Adipocyte (in vitro differentiated cells): ENCODE data around the gene ESRRA.
A peak's percentile ranks its signal among the peaks of the same experiment; 100 is the strongest.
"Not testable (repeated sequence)": the region's sequence is repeated elsewhere in the genome, so short reads cannot be mapped to it uniquely, and the experiment has no call there.

ENCODE experiments used
- DNase-seq: peaks from one replicate; pipeline ENCODE4 v3.0.0-alpha.2; 2015; ENCODE audit warnings: low read depth
- H3K27me3 ChIP-seq: replicated peaks from 2 replicates; pipeline ENCODE4 v1.7.0; 2013; ENCODE audit warnings: mild to moderate bottlenecking, low read length, moderate library complexity; ENCODE audit not compliant: control insufficient read depth, insufficient read depth
- H3K36me3 ChIP-seq: 2 replicates; pipeline ENCODE4 v1.7.0; 2013; ENCODE audit warnings: low read length, mild to moderate bottlenecking, moderate library complexity; ENCODE audit not compliant: control insufficient read depth, insufficient read depth, severe bottlenecking
- H3K4me1 ChIP-seq: 2 replicates; pipeline ENCODE4 v1.7.0; 2013; ENCODE audit warnings: mild to moderate bottlenecking, low read length, moderate library complexity; ENCODE audit not compliant: control insufficient read depth, insufficient read depth
- H3K4me3 ChIP-seq: 2 replicates; pipeline ENCODE4 v1.7.0; 2013; ENCODE audit warnings: mild to moderate bottlenecking, low read length, moderate library complexity
- H3K9ac ChIP-seq: 2 replicates; pipeline ENCODE4 v1.7.0; 2013; ENCODE audit warnings: mild to moderate bottlenecking, low read length, moderate library complexity
- H3K9me3 ChIP-seq: 2 replicates; pipeline ENCODE4 v1.7.0; 2013; ENCODE audit warnings: mild to moderate bottlenecking, low read length, moderate library complexity; ENCODE audit not compliant: control insufficient read depth

The ESRRA gene

DNA sequence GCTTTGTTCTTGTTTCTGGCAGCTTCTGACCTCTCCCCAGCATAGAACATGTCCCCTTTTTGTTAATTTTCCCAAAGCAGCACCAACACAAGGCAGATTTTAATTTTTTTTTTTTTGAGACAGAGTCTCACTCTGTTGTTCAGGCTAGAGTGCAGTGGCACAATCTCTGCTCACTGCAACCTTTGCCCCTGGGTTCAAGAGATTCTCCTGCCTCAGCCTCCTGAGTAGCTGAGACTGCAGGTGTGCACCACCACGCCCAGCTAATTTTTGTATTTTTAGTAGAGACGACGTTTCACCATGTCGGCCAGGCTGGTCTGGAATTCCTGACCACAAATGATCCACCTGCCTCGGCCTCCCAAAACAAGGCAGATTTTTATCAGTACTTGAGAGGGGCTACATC is 2.5 kb downstream of the ESRRA start:
- H3K27me3 ChIP-seq, H3K4me3 ChIP-seq, DNase-seq, H3K9ac ChIP-seq, H3K36me3 ChIP-seq, H3K9me3 ChIP-seq: not testable (repeated sequence)
- H3K4me1 ChIP-seq: peaks cover 16% of the 10 kb centered on the region

DNA sequence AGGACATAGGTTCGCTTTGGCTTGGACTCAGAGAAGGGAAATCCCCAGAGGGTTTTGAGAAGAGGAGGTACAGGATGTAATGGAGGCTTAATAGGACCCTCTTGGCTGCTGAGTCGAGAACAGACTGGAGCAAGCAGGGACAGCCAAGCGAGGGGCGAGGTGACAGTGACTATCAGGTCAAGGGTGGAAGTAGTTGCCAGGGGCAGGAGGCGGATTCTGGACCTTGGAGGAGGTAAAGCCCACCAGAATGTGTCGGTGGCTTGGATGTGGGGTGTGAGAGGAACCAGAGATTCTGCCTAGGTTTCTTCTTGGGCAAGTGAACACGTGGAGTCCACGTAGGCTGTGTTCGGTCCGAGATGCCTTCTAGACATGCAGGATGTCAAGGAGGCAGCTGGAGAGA is 7.6 kb downstream of the ESRRA start:
- Histone ChIP-seq H3K9me3 (no peaks in the 10 kb centered on the region), H3K9ac (peak overlapping the region; percentile 87), H3K27me3 (no peaks in the 10 kb centered on the region), H3K4me1 (peaks cover 30% of the 10 kb centered on the region), H3K4me3 (peak overlapping the region; percentile 75), H3K36me3 (peaks cover 22% of the 10 kb centered on the region)
- DNase-seq: no peak

DNA sequence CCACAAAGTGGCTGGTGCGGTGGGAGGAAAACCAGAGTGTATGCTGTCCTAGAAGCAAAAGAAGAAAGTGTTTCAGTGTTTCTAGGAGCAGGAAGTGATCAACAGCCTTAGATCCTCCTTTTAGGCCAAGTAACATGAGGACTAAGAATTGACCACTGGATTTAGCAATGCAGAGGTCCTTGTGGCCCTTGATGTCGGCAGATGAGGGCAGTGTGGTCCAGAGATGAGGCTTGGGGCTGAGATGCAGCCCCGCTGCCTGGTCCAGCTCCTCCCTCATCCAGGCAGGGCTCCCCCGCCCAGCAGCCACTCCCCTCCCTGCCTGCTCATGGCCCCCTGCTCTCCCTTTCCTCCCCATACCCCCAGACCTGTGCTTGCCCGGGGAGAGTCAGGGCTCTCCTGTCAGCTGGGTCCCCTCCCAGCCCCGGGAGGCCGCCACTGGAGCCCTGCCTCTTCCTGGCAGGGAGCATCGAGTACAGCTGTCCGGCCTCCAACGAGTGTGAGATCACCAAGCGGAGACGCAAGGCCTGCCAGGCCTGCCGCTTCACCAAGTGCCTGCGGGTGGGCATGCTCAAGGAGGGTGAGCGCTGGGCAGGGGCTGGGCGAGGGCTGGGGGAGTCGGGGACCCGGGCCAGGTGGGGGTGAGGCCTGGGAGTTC is 8.3 kb downstream of the ESRRA start:
- no peaks in the 10 kb centered on the region for H3K9me3 ChIP-seq

DNA sequence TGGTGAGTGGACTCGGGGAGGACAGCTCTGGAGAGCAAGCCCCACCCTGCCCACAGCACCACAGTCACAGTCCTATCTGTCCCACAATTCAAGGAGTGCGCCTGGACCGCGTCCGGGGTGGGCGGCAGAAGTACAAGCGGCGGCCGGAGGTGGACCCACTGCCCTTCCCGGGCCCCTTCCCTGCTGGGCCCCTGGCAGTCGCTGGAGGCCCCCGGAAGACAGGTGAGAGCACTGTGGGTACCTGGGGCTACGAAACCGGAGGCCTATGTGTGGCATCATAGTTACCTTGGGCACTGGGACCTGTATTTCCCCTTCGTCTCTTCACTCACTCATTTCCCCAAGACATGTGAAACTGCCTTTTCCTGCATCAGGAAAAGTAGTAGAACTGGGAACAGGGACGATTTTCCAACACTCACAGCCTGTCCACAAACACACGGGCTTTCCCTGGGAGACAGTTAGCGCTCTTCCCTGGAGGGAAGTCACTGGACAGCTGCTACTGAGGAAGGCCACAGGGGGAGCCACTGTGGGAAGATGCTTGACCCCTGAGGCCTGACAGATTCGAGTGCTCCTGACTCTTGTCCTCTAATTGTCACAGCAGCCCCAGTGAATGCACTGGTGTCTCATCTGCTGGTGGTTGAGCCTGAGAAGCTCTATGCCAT is 9.0 kb downstream of the ESRRA start:
- peak overlapping the region; percentile 75 for H3K4me3 ChIP-seq
- no peak for DNase-seq
- no peaks in the 10 kb centered on the region for H3K9me3 ChIP-seq
- peaks cover 35% of the 10 kb centered on the region for H3K4me1 ChIP-seq
- peak overlapping the region; percentile 87 for H3K9ac ChIP-seq
- no peaks in the 10 kb centered on the region for H3K27me3 ChIP-seq
- peaks cover 22% of the 10 kb centered on the region for H3K36me3 ChIP-seq

More for the DNA sequence above, 8.3 kb downstream of the ESRRA start:
- no peak for DNase-seq
- H3K36me3 ChIP-seq: peaks cover 22% of the 10 kb centered on the region
- peak overlapping the region; percentile 87 for H3K9ac ChIP-seq
- peak overlapping the region; percentile 75 for H3K4me3 ChIP-seq
- peaks cover 30% of the 10 kb centered on the region for H3K4me1 ChIP-seq
- no peaks in the 10 kb centered on the region for H3K27me3 ChIP-seq

DNA sequence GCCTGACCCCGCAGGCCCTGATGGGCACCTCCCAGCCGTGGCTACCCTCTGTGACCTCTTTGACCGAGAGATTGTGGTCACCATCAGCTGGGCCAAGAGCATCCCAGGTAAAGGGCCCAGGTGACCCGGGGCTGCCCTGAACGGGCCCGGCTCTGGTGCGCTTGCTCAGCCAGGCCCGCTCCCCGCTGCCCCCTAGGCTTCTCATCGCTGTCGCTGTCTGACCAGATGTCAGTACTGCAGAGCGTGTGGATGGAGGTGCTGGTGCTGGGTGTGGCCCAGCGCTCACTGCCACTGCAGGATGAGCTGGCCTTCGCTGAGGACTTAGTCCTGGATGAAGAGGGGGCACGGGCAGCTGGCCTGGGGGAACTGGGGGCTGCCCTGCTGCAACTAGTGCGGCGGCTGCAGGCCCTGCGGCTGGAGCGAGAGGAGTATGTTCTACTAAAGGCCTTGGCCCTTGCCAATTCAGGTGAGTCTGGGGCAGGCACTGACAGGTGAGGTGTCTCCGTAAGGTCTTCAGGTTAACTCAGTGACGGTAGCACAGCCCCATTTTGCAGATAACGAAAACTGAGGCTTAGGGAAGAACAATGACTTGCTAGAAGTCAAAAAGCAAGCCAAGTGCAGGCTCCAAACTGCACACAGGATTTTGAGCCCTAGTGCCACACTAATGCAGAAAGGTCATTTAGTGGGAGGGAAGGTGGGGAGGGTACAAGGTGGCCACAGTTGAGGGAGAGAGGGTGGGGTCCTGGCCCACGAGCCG is 9.7 kb downstream of the ESRRA start:
- peak overlapping the region; percentile 75 for H3K4me3 ChIP-seq
- peak overlapping the region; percentile 87 for H3K9ac ChIP-seq
- DNase-seq: no peak
- H3K4me1 ChIP-seq: peaks cover 41% of the 10 kb centered on the region
- no peaks in the 10 kb centered on the region for H3K9me3 ChIP-seq
- H3K36me3 ChIP-seq: peaks cover 22% of the 10 kb centered on the region
- H3K27me3 ChIP-seq: no peaks in the 10 kb centered on the region

DNA sequence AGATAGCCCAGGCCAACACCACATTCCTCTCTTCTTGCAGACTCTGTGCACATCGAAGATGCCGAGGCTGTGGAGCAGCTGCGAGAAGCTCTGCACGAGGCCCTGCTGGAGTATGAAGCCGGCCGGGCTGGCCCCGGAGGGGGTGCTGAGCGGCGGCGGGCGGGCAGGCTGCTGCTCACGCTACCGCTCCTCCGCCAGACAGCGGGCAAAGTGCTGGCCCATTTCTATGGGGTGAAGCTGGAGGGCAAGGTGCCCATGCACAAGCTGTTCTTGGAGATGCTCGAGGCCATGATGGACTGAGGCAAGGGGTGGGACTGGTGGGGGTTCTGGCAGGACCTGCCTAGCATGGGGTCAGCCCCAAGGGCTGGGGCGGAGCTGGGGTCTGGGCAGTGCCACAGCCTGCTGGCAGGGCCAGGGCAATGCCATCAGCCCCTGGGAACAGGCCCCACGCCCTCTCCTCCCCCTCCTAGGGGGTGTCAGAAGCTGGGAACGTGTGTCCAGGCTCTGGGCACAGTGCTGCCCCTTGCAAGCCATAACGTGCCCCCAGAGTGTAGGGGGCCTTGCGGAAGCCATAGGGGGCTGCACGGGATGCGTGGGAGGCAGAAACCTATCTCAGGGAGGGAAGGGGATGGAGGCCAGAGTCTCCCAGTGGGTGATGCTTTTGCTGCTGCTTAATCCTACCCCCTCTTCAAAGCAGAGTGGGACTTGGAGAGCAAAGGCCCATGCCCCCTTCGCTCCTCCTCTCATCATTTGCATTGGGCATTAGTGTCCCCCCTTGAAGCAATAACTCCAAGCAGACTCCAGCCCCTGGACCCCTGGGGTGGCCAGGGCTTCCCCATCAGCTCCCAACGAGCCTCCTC is 10.6 kb downstream of the ESRRA start:
- H3K9me3 ChIP-seq, DNase-seq, H3K27me3 ChIP-seq: not testable (repeated sequence)
- peaks cover 41% of the 10 kb centered on the region for H3K4me1 ChIP-seq
- H3K36me3 ChIP-seq: peaks cover 24% of the 10 kb centered on the region
- peak overlapping the region; percentile 91 for H3K4me3 ChIP-seq
- peak overlapping the region; percentile 93 for H3K9ac ChIP-seq

DNA sequence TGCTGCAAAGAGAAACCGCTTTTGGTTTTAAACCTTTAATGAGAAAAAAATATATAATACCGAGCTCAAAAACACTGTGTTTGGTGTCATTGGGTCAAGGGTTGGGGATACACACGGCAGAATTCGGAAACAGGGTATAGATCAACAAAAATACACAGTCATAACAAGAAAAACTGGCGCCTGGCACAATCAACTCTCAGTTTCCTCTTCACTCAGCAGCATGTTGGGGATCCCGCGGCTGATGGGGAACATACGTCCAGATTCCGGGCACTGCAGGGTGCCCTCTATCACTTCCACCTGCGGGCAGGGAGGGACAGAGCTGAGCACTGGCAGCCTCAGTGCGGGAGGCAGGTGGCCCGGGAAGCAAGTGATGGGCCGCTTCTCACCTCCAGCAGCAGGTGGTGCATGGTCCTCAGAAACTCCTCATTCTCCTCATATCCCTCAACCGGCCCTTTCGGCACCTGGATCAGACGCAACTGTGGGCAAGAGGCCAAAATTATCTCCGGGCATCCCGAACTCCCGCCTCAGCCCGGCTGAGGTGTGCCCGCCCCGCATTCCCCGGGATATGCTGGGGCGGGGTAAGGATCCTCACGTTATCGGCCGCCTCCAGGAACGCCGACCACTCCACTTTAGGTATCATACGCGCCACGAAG is 11.5 kb downstream of the ESRRA start:
- no peaks in the 10 kb centered on the region for H3K9me3 ChIP-seq
- DNase-seq: no peak
- H3K27me3 ChIP-seq: no peaks in the 10 kb centered on the region
- peaks cover 41% of the 10 kb centered on the region for H3K4me1 ChIP-seq
- peak overlapping the region; percentile 93 for H3K9ac ChIP-seq
- H3K36me3 ChIP-seq: peaks cover 29% of the 10 kb centered on the region
- H3K4me3 ChIP-seq: peak overlapping the region; percentile 91

DNA sequence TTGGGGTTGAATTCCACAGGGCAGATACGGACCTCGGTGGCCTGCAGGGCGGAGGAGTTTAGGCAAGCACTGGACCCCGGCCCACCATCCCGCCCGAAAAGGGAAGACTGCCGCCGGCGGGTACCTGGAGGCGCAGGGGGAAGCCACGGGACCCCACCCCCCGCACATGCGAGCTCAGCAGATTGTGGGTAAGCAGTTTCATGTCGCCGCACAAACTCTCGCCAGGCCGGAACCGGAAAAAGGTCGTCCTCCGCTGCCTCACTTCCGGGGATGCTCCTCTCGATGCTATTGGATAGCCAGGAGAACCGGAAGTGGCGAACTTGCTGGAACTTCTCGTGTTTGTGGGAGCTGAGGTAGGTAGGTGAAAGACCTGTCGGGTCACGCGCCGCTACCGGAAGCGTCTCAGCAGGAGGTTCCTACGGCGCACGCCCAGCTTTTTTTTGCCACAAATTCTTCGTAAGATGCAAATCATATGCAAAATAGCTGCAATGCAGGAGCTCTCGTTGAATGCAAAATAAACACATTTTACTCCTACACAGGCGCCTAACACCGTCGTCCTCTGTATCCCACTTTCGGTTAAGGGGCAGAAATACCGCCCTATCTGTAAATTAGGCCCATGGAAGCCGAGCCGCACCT is 12.1 kb downstream of the ESRRA start, which contains the start of gene TRMT112:
TSS of gene TRMT112 (minus strand) at position 235 of the 636 bp plus-strand sequence. CDS start at position 202, 33 bp downstream.
- Histone ChIP-seq H3K4me1 (peaks cover 41% of the 10 kb centered on the region), H3K4me3 (peak within 1 kb of the TSS; percentile 91), H3K27me3 (no peaks in the 10 kb centered on the region), H3K36me3 (peaks cover 35% of the 10 kb centered on the region), H3K9ac (peak within 1 kb of the TSS; percentile 93), H3K9me3 (no peaks in the 10 kb centered on the region)
- DNase-seq: peak; percentile 98

DNA sequence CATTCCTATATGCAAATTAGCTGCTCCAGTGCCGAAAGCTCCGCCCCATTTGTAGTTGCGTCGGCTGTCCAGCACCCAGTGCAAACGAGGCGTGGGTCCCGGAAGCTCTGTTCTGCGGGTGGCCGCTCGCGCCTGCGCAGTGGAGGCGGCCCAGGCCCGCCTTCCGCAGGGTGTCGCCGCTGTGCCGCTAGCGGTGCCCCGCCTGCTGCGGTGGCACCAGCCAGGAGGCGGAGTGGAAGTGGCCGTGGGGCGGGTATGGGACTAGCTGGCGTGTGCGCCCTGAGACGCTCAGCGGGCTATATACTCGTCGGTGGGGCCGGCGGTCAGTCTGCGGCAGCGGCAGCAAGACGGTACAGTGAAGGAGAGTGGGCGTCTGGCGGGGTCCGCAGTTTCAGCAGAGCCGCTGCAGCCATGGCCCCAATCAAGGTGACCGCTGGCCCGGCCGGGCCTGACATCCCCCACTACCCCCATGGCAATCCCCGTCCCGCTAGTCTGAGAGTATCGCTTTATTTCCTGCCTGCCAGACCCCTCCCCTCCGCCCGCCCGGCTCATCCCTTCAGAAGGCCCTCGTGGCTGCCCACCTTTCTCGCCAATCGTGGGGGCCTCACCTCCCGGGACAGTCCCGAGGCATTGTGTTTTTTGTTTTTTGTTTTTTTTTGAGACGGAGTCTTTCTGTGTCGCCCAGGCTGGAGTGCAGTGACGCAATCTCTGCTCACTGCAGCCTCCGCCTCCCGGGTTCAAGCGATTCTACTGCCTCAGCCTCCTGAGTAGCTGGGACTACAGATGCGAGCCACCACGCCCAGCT is 12.8 kb downstream of the ESRRA start, which contains the start of gene PRDX5:
TSS of gene PRDX5 (plus strand) at position 161 of the 805 bp plus-strand sequence. CDS start at position 256, 95 bp downstream.
- Histone ChIP-seq H3K9me3 (no peaks in the 10 kb centered on the region), H3K4me3 (peak within 1 kb of the TSS; percentile 91), H3K36me3 (peaks cover 37% of the 10 kb centered on the region), H3K27me3 (no peaks in the 10 kb centered on the region), H3K9ac (peak within 1 kb of the TSS; percentile 93), H3K4me1 (peaks cover 35% of the 10 kb centered on the region)
- DNase-seq: peak; percentile 99
